ENCODE results near the gene OPHN1.
"Not testable (repeated sequence)": the region's sequence is repeated elsewhere in the genome, so short reads cannot be mapped to it uniquely, and the experiment has no call there.

The OPHN1 gene

GRCh38 chrX:68420559-68420958 is 12.7 kb downstream of the OPHN1 start:
- no peak for DNase-seq

GRCh38 chrX:68419975-68420374 is 13.3 kb downstream of the OPHN1 start:
- DNase-seq, result no peak

DNA sequence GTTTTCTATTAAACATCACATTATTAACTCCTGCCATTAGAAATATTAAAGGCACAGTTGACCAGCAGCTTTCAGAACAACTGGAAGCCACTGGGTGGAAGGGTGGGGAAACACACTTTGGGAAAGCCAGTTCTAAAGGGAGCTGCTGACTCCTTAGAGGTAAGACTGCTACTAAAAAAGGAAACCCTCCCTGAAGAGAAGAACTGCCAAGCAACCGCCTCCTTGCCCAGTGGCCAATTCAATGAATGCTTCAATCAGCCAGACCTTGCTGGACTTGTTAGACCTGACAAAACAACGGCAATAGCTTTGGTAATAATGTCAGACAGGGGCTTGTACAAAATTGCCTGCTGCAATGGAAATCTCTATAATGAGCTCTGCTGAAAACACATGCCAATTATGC is 15.6 kb downstream of the OPHN1 start:
- DNase-seq, result no peak

GRCh38 chrX:68416592-68416991 is 16.7 kb downstream of the OPHN1 start:
- DNase-seq, result no peak

GRCh38 chrX:68415316-68415715 is 18.0 kb downstream of the OPHN1 start:
- DNase-seq, result no peak

DNA sequence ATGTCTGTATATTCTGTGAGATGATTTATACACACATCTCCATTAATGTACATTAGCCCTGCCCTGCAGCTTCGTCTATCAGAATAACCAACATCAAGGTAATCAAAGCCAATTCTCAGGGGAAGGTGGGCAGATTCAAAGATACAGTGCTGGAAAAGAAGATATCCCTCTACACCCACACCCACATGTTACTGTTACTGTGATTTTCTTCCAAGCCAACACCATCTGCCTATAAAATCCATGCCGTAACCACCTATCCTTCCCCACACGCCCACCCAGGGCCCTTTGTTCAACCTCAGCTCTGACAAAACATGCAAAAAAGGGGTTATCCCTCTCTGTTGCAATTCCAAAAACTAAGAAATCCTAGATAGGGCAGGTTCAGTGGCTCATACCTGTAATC is 20.0 kb downstream of the OPHN1 start:
- DNase-seq, result no peak

- DNase-seq, result no peak
Measured at GRCh38 chrX:68411729-68412128, 21.6 kb downstream of the OPHN1 start.

GRCh38 chrX:68409194-68409593 is 24.1 kb downstream of the OPHN1 start:
- DNase-seq, result no peak

GRCh38 chrX:68403522-68403921 is 29.8 kb downstream of the OPHN1 start:
- DNase-seq, result no peak

DNA sequence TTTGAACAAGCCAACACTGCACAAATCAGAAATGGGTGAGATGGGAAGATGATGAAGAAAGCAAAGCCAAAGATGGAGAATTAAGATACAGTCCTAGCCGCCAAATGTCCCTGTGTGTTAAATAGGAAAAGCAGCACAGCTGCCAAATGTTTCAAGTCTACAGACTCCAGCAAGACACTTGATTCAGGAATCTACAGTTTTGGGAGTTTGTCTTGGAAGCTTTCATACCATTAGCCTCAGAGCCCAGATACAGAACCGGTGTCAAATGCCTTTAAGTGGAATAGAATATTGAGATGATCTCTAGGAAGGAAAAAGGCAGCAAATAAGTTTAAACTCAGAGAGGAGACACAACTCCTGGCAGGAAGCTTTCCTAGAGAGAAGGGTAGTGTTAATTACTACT is 30.3 kb downstream of the OPHN1 start:
- DNase-seq, result no peak

DNA sequence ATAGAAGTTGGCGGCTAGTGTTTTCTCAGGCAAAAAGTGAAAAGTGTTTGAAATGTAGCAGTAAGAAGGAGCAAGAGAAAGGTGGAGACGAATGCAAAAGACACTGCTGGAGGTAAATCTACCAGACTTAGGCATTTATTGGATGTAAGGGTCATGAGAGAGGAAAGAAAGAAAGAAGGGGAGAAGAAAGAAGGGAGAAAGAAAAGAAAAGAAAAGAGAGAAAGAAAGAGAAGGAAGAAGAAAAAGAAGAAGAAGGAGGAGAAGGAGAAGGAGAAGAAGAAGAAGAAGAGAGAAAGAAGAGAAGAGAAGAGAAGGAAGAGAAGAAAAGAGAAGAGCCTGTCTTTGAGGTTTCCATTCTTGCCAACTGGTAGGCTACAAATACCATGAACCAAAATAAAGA is 31.2 kb downstream of the OPHN1 start:
- DNase-seq, result no peak

- DNase-seq, result no peak
Measured at GRCh38 chrX:68398291-68398690, 35.0 kb downstream of the OPHN1 start.

GRCh38 chrX:68396953-68397352 is 36.3 kb downstream of the OPHN1 start:
- DNase-seq, result no peak

- DNase-seq, result not testable (repeated sequence)
Measured at GRCh38 chrX:68389419-68389960, 43.8 kb downstream of the OPHN1 start.

DNA sequence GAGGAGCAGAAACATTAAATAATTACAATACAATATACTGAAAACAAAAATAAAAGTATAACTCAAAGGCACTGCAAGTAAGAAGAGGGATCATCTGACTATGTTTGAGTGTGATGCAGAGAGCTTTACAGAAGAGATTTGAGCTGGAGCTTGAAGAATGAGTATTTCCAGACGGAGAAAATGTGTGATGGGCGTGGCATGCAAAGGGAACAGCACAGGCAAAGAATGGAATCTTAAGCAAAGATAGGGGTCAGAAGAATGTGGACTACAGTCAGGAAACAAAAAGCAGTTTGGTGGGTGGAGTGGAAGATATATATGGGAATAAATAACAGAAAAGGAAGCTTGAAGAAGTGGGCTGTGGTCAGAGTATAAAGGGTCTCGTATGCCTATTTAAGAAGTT is 45.5 kb downstream of the OPHN1 start:
- no peak for DNase-seq

GRCh38 chrX:68383540-68383939 is 49.8 kb downstream of the OPHN1 start:
- no peak for DNase-seq

DNA sequence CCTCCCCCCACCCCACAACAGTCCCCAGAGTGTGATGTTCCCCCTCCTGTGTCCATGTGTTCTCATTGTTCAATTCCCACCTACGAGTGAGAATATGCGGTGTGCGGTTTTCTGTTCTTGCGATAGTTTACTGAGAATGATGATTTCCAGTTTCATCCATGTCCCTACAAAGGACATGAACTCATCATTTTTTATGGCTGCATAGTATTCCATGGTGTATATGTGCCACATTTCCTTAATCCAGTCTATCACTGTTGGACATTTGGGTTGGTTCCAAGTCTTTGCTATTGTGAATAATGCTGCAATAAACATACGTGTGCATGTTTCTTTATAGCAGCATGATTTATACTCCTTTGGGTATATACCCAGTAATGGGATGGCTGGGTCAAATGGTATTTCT is 55.7 kb downstream of the OPHN1 start:
- not testable (repeated sequence) for DNase-seq

DNA sequence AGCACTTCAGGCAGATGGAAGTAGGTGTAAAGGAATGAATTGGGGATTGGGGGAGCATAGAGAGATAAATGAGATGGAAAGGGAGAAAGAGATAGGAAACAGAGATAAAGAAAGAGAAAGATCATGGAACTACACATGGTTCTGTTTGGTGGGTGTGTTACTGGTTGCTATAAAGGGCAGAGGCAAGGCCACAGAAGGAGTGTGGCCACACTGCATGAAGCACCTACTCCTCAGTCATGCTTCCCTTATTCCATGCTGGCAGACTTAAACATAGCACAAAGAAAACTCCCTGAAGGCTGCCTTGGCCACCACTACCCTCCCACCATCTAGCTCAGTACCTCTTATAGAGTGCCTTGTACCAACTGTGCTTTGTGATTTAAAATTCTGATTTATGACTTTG is 56.9 kb downstream of the OPHN1 start:
- no peak for DNase-seq

GRCh38 chrX:68375803-68376202 is 57.5 kb downstream of the OPHN1 start:
- DNase-seq, result no peak

GRCh38 chrX:68372665-68373064 is 60.6 kb downstream of the OPHN1 start:
- no peak for DNase-seq

- no peak for DNase-seq
Measured at GRCh38 chrX:68369559-68369958, 63.7 kb downstream of the OPHN1 start.

- DNase-seq, result no peak
Measured at GRCh38 chrX:68365341-68365740, 68.0 kb downstream of the OPHN1 start.

DNA sequence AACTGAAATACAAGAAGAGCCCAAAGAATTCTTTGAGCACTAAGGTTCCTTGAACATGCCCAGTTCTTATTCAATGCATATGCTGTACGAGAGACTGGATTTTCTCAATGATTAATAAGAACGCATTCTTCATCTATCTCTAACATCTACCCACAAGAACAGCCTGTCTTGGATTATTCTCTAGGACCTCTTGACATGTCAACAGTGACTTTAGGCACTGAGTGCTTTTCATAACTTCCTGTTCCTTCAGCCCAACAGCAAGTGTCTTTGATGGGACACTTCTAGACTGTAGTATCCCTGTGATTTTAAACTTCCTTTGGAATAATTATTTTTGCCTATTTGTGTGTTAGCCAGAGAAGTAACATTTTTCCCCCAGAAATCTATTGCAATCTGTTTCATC is 69.3 kb downstream of the OPHN1 start:
- no peak for DNase-seq

GRCh38 chrX:68358679-68359078 is 74.6 kb downstream of the OPHN1 start:
- no peak for DNase-seq

GRCh38 chrX:68355629-68355920 is 77.7 kb downstream of the OPHN1 start:
- DNase-seq, result no peak

Data from activated T-cell treated with anti-CD3 and anti-CD28 coated beads, Interleukin-2, amount 50 U/mL, for 1 hour (primary cell).